MM.1S (cell line): ENCODE measurements around the gene RASAL1.

Source experiments
- DNase-seq: peaks from one replicate; pipeline ENCODE4 v3.0.0-alpha.2; 2015
- H2AFZ ChIP-seq: fragments of 300-600 bp; sonication (generic); 2 replicates; pipeline ENCODE4 v1.6.0; 2016; ENCODE audit warnings: antibody characterized with exemption, low read length
- H3F3A ChIP-seq: fragments of 300-600 bp; sonication (generic); 2 replicates; pipeline ENCODE4 v1.6.1; 2016; ENCODE audit warnings: mild to moderate bottlenecking, antibody characterized with exemption, low read length, moderate library complexity, mixed read lengths; ENCODE audit not compliant: insufficient read depth
- H3K27ac ChIP-seq: fragments of 300-600 bp; sonication (generic); 2 replicates; pipeline ENCODE4 v1.5.1; 2016; ENCODE audit warnings: mild to moderate bottlenecking, low read length
- H3K27me3 ChIP-seq: fragments of 300-600 bp; sonication (generic); replicated peaks from 2 replicates; pipeline ENCODE4 v1.6.0; 2016; ENCODE audit warnings: low read length; ENCODE audit not compliant: insufficient read depth
- H3K36me3 ChIP-seq: fragments of 300-600 bp; sonication (generic); replicated peaks from 2 replicates; pipeline ENCODE4 v1.6.1; 2016; ENCODE audit warnings: mild to moderate bottlenecking, low read length, mixed read lengths; ENCODE audit not compliant: insufficient read depth
- H3K4me1 ChIP-seq: fragments of 300-600 bp; sonication (generic); 2 replicates; pipeline ENCODE4 v1.6.1; 2016; ENCODE audit warnings: low read length, mixed read lengths
- H3K4me2 ChIP-seq: fragments of 300-600 bp; sonication (generic); 2 replicates; pipeline ENCODE4 v1.6.0; 2016; ENCODE audit warnings: low read depth, low read length
- H3K4me3 ChIP-seq: fragments of 300-600 bp; sonication (generic); 2 replicates; pipeline ENCODE4 v1.5.1; 2016; ENCODE audit warnings: low read length, mixed read lengths
- H3K79me2 ChIP-seq: fragments of 300-600 bp; sonication (generic); 2 replicates; pipeline ENCODE4 v1.6.1; 2016; ENCODE audit warnings: mixed run types, low read length, mixed read lengths
- H3K9ac ChIP-seq: fragments of 300-600 bp; sonication (generic); 2 replicates; pipeline ENCODE4 v1.6.1; 2016; ENCODE audit warnings: low read length, mixed read lengths
- H3K9me2 ChIP-seq: fragments of 300-600 bp; sonication (generic); replicated peaks from 2 replicates; pipeline ENCODE4 v1.6.1; 2016; ENCODE audit warnings: mild to moderate bottlenecking, low read length, mixed read lengths; ENCODE audit not compliant: insufficient read depth
- H3K9me3 ChIP-seq: fragments of 300-600 bp; sonication (generic); replicated peaks from 2 replicates; pipeline ENCODE4 v1.6.1; 2016; ENCODE audit warnings: mild to moderate bottlenecking, low read length, mixed read lengths; ENCODE audit not compliant: insufficient read depth
- H4K20me1 ChIP-seq: fragments of 300-600 bp; sonication (generic); 2 replicates; pipeline ENCODE4 v1.6.1; 2016; ENCODE audit warnings: mild to moderate bottlenecking, low read length, moderate library complexity, mixed read lengths; ENCODE audit not compliant: insufficient read depth
- EZH2 ChIP-seq: fragments of 300-600 bp; sonication (generic); optimal IDR thresholded peaks from 2 replicates; pipeline ENCODE3; 2017; ENCODE audit warnings: low read depth, mild to moderate bottlenecking, antibody characterized with exemption, low read length, mixed read lengths
- EZH2phosphoT487 ChIP-seq: fragments of 300-600 bp; sonication (generic); IDR thresholded peaks from 2 replicates; pipeline ENCODE4 v1.6.1; 2018; ENCODE audit warnings: antibody characterized with exemption, low read length
- TF ChIP-seq, protein P1 (sequence below): fragments of 300-600 bp; sonication (generic); IDR thresholded peaks from 2 replicates; pipeline ENCODE4 v1.5.1; 2016; ENCODE audit warnings: antibody characterized with exemption, low read length, mixed read lengths

RASAL1 gene

DNA sequence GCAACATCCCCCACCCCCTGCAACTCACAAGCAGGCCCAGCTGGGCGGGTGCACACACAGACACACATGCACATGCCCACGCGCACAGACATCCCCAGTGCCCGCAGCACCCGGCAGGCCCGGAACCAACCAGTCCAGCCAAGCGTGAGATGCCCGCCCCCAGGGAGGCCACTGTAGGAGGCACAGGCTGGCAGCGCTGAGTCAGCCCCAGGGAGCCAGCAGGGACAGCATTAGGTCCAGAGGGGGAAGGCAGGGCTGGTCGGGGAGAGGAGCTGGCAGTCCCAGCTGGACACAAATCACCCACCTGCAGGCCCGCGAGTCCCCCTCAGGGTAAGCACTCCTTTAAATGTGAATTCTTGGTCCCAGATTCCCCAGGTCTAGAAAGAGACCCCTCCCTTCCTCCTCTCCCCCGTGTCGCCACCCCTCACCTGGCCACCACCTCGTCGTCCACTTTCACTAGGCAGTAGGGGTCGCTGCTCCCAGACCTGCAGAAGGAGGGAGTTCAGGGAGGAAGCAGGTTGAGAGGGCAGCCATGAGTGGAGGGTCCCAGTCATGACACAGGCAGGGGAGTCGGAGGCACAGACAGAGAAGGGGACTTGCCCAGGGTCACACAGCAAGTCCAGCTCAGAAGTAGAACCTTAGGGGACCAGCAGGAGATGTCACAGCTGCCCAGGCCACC, 5.0 kb downstream of the RASAL1 start:
- Histone ChIP-seq H3K9ac (no peak overlapping the region), H3K9me2 (no peaks in the 10 kb centered on the region), H3K27me3 (no peaks in the 10 kb centered on the region), H2AFZ (no peak overlapping the region), H3K9me3 (no peaks in the 10 kb centered on the region), H3F3A (no peaks in the 10 kb centered on the region), H3K4me3 (no peak overlapping the region), H3K36me3 (no peaks in the 10 kb centered on the region), H3K27ac (no peak overlapping the region), H3K4me2 (no peak overlapping the region), H3K79me2 (no peaks in the 10 kb centered on the region), H3K4me1 (no peaks in the 10 kb centered on the region), H4K20me1 (no peaks in the 10 kb centered on the region)
- no peak for DNase-seq
- TF ChIP-seq EZH2phosphoT487 = no peak
- no peak for TF ChIP-seq EZH2
- TF ChIP-seq, protein P1, sequence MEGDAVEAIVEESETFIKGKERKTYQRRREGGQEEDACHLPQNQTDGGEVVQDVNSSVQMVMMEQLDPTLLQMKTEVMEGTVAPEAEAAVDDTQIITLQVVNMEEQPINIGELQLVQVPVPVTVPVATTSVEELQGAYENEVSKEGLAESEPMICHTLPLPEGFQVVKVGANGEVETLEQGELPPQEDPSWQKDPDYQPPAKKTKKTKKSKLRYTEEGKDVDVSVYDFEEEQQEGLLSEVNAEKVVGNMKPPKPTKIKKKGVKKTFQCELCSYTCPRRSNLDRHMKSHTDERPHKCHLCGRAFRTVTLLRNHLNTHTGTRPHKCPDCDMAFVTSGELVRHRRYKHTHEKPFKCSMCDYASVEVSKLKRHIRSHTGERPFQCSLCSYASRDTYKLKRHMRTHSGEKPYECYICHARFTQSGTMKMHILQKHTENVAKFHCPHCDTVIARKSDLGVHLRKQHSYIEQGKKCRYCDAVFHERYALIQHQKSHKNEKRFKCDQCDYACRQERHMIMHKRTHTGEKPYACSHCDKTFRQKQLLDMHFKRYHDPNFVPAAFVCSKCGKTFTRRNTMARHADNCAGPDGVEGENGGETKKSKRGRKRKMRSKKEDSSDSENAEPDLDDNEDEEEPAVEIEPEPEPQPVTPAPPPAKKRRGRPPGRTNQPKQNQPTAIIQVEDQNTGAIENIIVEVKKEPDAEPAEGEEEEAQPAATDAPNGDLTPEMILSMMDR = no peak

DNA sequence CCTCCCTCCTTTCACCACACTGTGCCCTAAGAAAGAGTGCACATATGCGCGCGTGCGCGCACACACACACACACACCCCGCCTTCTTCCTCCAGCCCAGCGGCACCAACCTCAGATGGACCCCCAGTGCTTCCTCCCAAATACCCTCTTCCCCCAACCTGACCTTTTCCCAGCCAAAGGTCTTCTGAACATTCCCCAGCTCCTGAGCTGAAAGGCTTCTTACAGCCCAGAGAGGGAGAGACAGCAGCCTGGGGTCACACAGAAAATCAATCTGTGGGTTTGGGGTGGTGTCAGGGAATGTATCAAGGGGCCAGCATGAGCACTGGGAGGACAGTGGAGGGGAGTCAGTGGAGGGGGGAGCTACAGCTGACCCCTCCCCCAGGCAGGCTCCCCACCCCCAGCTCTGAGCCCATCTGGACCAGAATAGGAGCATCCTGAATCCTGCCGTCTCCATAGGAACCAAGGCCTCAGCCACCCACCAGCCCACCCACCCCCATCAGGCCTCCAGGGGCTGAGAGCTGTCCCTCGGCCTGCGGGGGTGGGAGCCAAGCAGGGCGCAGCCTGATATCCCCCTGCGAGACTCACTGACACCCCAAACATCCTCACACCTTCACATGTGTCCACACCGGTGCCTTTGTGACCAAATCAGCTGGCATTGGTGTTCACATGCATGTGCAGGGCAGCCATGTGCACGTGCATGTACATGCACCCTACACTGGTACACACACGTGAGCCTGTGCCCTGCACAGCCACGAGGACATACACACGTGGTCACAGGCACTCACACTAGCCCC, 5.7 kb downstream of the RASAL1 start:
- TF ChIP-seq EZH2 = no peak
- TF ChIP-seq, protein P1 = no peak
- no peak for TF ChIP-seq EZH2phosphoT487
- no peaks in the 10 kb centered on the region for H3K79me2 ChIP-seq
- H3K9ac ChIP-seq = no peak overlapping the region
- no peak overlapping the region for H3K27ac ChIP-seq
- no peaks in the 10 kb centered on the region for H3K27me3 ChIP-seq
- H3F3A ChIP-seq = no peaks in the 10 kb centered on the region
- no peaks in the 10 kb centered on the region for H3K36me3 ChIP-seq
- no peak overlapping the region for H2AFZ ChIP-seq
- no peak overlapping the region for H3K4me3 ChIP-seq
- no peaks in the 10 kb centered on the region for H3K9me3 ChIP-seq
- no peak for DNase-seq
- no peaks in the 10 kb centered on the region for H3K9me2 ChIP-seq
- H3K4me2 ChIP-seq = no peak overlapping the region
- H4K20me1 ChIP-seq = no peaks in the 10 kb centered on the region
- no peaks in the 10 kb centered on the region for H3K4me1 ChIP-seq

GRCh38 chr12:113128802-113129663, 6.5 kb downstream of the RASAL1 start:
- no peaks in the 10 kb centered on the region for H3K9me2 ChIP-seq
- TF ChIP-seq EZH2phosphoT487 (no peak), EZH2 (no peak)
- TF ChIP-seq, protein P1 = no peak
- H3K27ac ChIP-seq = no peak overlapping the region
- no peaks in the 10 kb centered on the region for H3K4me1 ChIP-seq
- no peaks in the 10 kb centered on the region for H3K9me3 ChIP-seq
- no peak for DNase-seq
- H4K20me1 ChIP-seq = no peaks in the 10 kb centered on the region
- H3K36me3 ChIP-seq = no peaks in the 10 kb centered on the region
- H3K79me2 ChIP-seq = no peaks in the 10 kb centered on the region
- no peaks in the 10 kb centered on the region for H3F3A ChIP-seq
- no peak overlapping the region for H3K9ac ChIP-seq
- no peaks in the 10 kb centered on the region for H3K27me3 ChIP-seq
- no peak overlapping the region for H3K4me2 ChIP-seq
- no peak overlapping the region for H3K4me3 ChIP-seq
- H2AFZ ChIP-seq = no peak overlapping the region
